Stimulated activated CD4-positive, alpha-beta T cell treated with anti-CD3 and anti-CD28 coated beads, Interleukin-1b, Interleukin-23, amount 100 ng/mL, for 1 hour (primary cell): ENCODE measurements around the gene KIF12.
"Not testable (repeated sequence)": the region's sequence is repeated elsewhere in the genome, so short reads cannot be mapped to it uniquely, and the experiment has no call there.

Source experiments
- DNase-seq, 2 donors: peaks; one replicate each; pipeline ENCODE4 v3.0.0-alpha.2; 2020; ENCODE audit warnings: low read depth in 2 of 2

The KIF12 gene

GRCh38 chr9:114098936-114099668 is at the start of gene KIF12:
TSS of gene KIF12 (minus strand) at chr9:114099292. CDS start at chr9:114099276, 16 bp downstream.
- no peak for DNase-seq

GRCh38 chr9:114146735-114147134 is 47.6 kb upstream of the KIF12 start:
- DNase-seq: no peak

GRCh38 chr9:114143234-114143633 is 44.1 kb upstream of the KIF12 start:
- no peak for DNase-seq

- DNase-seq: no peak
Observed at GRCh38 chr9:114141553-114142402, 42.7 kb upstream of the KIF12 start.

GRCh38 chr9:114140850-114141249 is 41.8 kb upstream of the KIF12 start:
- DNase-seq: no peak

GRCh38 chr9:114140401-114140800 is 41.3 kb upstream of the KIF12 start:
- DNase-seq: no peak

GRCh38 chr9:114139071-114139470 is 40.0 kb upstream of the KIF12 start:
- no peak for DNase-seq

- no peak for DNase-seq
Observed at GRCh38 chr9:114138552-114138971, 39.5 kb upstream of the KIF12 start.

- no peak for DNase-seq
Observed at GRCh38 chr9:114137831-114138230, 38.7 kb upstream of the KIF12 start.

GRCh38 chr9:114134827-114135396 is 35.8 kb upstream of the KIF12 start:
- no peak for DNase-seq

- DNase-seq: no peak
Observed at GRCh38 chr9:114132550-114132918, 33.4 kb upstream of the KIF12 start.

- no peak for DNase-seq
Observed at GRCh38 chr9:114131808-114132549, 32.9 kb upstream of the KIF12 start.

- no peak for DNase-seq
Observed at GRCh38 chr9:114130624-114131277, 31.7 kb upstream of the KIF12 start.

GRCh38 chr9:114130141-114130540 is 31.0 kb upstream of the KIF12 start:
- no peak for DNase-seq

GRCh38 chr9:114128759-114129158 is 29.7 kb upstream of the KIF12 start:
- DNase-seq: not testable (repeated sequence)

GRCh38 chr9:114126247-114127060 is 27.4 kb upstream of the KIF12 start:
- no peak for DNase-seq

- DNase-seq: no peak
Observed at GRCh38 chr9:114125476-114126013, 26.5 kb upstream of the KIF12 start.

GRCh38 chr9:114124666-114125475 is 25.8 kb upstream of the KIF12 start:
- no peak for DNase-seq

- no peak for DNase-seq
Observed at GRCh38 chr9:114124138-114124537, 25.0 kb upstream of the KIF12 start.
